CD4-positive, alpha-beta memory T cell (primary cell): ENCODE results near the gene KCNG3. TPM values are rescaled to one million over a fixed set of nuclear protein-coding genes. Genes with fewer than 3 reads are reported as not detected.

Experiments
- CTCF ChIA-PET: fragments of 350-600 bp; sonication (Branson Sonifier 250); formaldehyde crosslinking; loops from one replicate; lab custom pipeline; 2021; ENCODE audit warnings: inconsistent platforms; ENCODE audit not compliant: partially characterized antibody; lab: Charles Lee
- POLR2A ChIA-PET: fragments of 350-600 bp; sonication (Branson Sonifier 250); formaldehyde crosslinking; loops from one replicate; lab custom pipeline; 2021; ENCODE audit not compliant: partially characterized antibody; lab: Charles Lee
- DNase-seq, 5 donors: peaks; one replicate each; pipeline versions ENCODE4 v3.0.0 to v3.0.0-alpha.2; 2020 to 2022; ENCODE audit warnings: mixed read lengths in 1 of 5
- H3K27ac ChIP-seq: one replicate; pipeline ENCODE4 v1.7.0; 2013; ENCODE audit warnings: low read depth, low read length
- H3K27me3 ChIP-seq: 2 replicates; pipeline ENCODE4 v1.7.0; 2013; ENCODE audit warnings: mild to moderate bottlenecking, low read length, moderate library complexity; ENCODE audit not compliant: insufficient read depth
- H3K36me3 ChIP-seq: 2 replicates; pipeline ENCODE4 v1.7.0; 2013; ENCODE audit warnings: mild to moderate bottlenecking, low read length, moderate library complexity; ENCODE audit not compliant: insufficient read depth
- H3K4me1 ChIP-seq: 2 replicates; pipeline ENCODE4 v1.7.0; 2013; ENCODE audit warnings: mild to moderate bottlenecking, low read length, moderate library complexity; ENCODE audit not compliant: insufficient read depth
- H3K4me3 ChIP-seq, 2 donors: one replicate each; pipeline ENCODE4 v1.7.0; 2013; ENCODE audit warnings: low read length in 2 of 2, mild to moderate bottlenecking in 1 of 2
- H3K9me3 ChIP-seq, 2 donors: one replicate each; pipeline ENCODE4 v1.7.0; 2013; ENCODE audit warnings: low read length in 2 of 2, control low read depth in 1 of 2; ENCODE audit not compliant: control insufficient read depth in 1 of 2
- H3K27ac Mint-ChIP-seq, 7 donors: one replicate each; pipeline ENCODE4 v1.8.0; 2020 to 2021; ENCODE audit warnings: mixed read lengths in 7 of 7, mild to moderate bottlenecking in 6 of 7, inconsistent platforms in 3 of 7, moderate library complexity in 3 of 7
- H3K27me3 Mint-ChIP-seq, 2 donors: one replicate each; pipeline ENCODE4 v1.8.0; 2020 to 2021; ENCODE audit warnings: mixed read lengths in 2 of 2
- H3K36me3 Mint-ChIP-seq, 2 donors: one replicate each; pipeline ENCODE4 v1.8.0; 2020 to 2021; ENCODE audit warnings: mixed read lengths in 2 of 2, inconsistent platforms in 1 of 2, mild to moderate bottlenecking in 1 of 2
- H3K4me1 Mint-ChIP-seq, 4 donors: one replicate each; pipeline ENCODE4 v1.8.0; 2020 to 2021; ENCODE audit warnings: mixed read lengths in 4 of 4, mild to moderate bottlenecking in 1 of 4
- H3K4me3 Mint-ChIP-seq, 8 donors: one replicate each; pipeline ENCODE4 v1.8.0; 2020 to 2021; ENCODE audit warnings: mixed read lengths in 8 of 8, mild to moderate bottlenecking in 7 of 8, moderate library complexity in 6 of 8, inconsistent platforms in 3 of 8
- H3K9me3 Mint-ChIP-seq, 8 donors: one replicate each; pipeline ENCODE4 v1.8.0; 2020 to 2021; ENCODE audit warnings: mixed read lengths in 8 of 8, mild to moderate bottlenecking in 5 of 8, inconsistent platforms in 3 of 8, moderate library complexity in 1 of 8
- intact Hi-C: fragments of 100-400 bp; cut with micrococcal nuclease; formaldehyde crosslinking; loops from one replicate; pipeline ENCODE4 v1.15.1; 2023
- polyA plus RNA-seq, 2 donors: library from polyadenylated mRNA; unstranded; fragments of 300-500 nt; fragmentation: Illumina TruSeq; gene quantifications; one replicate each; pipeline ENCODE4 v1.2.3, GENCODE V29; 2021
- total RNA-seq, 2 experiments: library from RNA; stranded (reverse); gene quantifications; one replicate each; pipeline ENCODE4 v1.2.3, GENCODE V29; 2021

The KCNG3 gene
- total and polyA plus RNA-seq, 4 experiments from 2014 or later: not detected

- POLR2A ChIA-PET: no interaction called here
- no peak overlapping the region for H3K27ac ChIP-seq
- CTCF ChIA-PET: no interaction called here
- DNase-seq: no peak
- no peaks in the 10 kb centered on the region for H3K9me3 ChIP-seq
- no peaks in the 10 kb centered on the region for H3K36me3 ChIP-seq
- no peaks in the 10 kb centered on the region for H3K4me1 Mint-ChIP-seq
- no peak overlapping the region for H3K4me3 ChIP-seq
- no peaks in the 10 kb centered on the region for H3K36me3 Mint-ChIP-seq
- peaks cover 0 to 3% (median 0%) of the 10 kb centered on the region in 8 donors for H3K9me3 Mint-ChIP-seq
- peaks cover 0 to 8% of the 10 kb centered on the region in 2 donors for H3K27me3 Mint-ChIP-seq
- H3K27me3 ChIP-seq: no peaks in the 10 kb centered on the region
- intact Hi-C loops: no loop called here
- no peaks in the 10 kb centered on the region for H3K4me1 ChIP-seq
- H3K27ac Mint-ChIP-seq: no peak overlapping the region
- H3K4me3 Mint-ChIP-seq: no peak overlapping the region
These were observed 101.6 kb downstream of the KCNG3 start for GRCh38 chr2:42392191-42392590.

Other genes with a start within 250 kb of the KCNG3 start
- 10 to 100 TPM; 77.2 to 77.7 TPM for gene COX7A2L, start 132.8 kb downstream of the KCNG3 start, total RNA-seq
- 100 to 1,000 TPM; 170 to 267 TPM for gene COX7A2L, start 132.8 kb downstream of the KCNG3 start, polyA plus RNA-seq
- 10 to 100 TPM; 15.7 to 21.3 TPM for gene MTA3, start 74.7 kb upstream of the KCNG3 start, total RNA-seq
- gene MTA3, start 74.7 kb upstream of the KCNG3 start, polyA plus RNA-seq: 10 to 100 TPM in 1 of 2 donors, 1 to 10 TPM in 1; 7.7 to 10.8 TPM